OCI-LY7 (cell line): Measurements from ENCODE around the gene SASH1. TPM values are rescaled to one million over a fixed set of nuclear protein-coding genes. Genes with fewer than 3 reads are reported as not detected.

Experiments
- BruUV-seq: library from RNA; stranded (reverse); fragments of 400-500 nt; replicated peaks from 2 replicates; lab custom pipeline; 2021; lab: Mats Ljungman, UMichigan
- CTCF ChIA-PET: fragments of 300-600 bp; sonication (Branson Sonifier 250); formaldehyde crosslinking; loops from one replicate; lab custom pipeline; 2022; ENCODE audit warnings: antibody characterized with exemption; ENCODE audit not compliant: unreplicated experiment; lab: Charles Lee
- POLR2A ChIA-PET: fragments of 300-600 bp; sonication (Branson Sonifier 250); formaldehyde crosslinking; loops from one replicate; lab custom pipeline; 2022; ENCODE audit warnings: antibody characterized with exemption; lab: Charles Lee
- DNase-seq: peaks from one replicate; pipeline ENCODE4 v3.0.0-alpha.2; 2015; ENCODE audit warnings: low spot score
- H2AFZ ChIP-seq: fragments of 200-600 bp; sonication (generic), shearing (Covaris generic); 2 replicates; pipeline ENCODE4 v1.6.1; 2014; ENCODE audit warnings: mild to moderate bottlenecking, antibody characterized with exemption, low read length, moderate library complexity
- H3K27ac ChIP-seq: fragments of 200-600 bp; sonication (generic); 2 replicates; pipeline ENCODE4 v1.5.1; 2014; ENCODE audit warnings: mixed run types, low read depth, mild to moderate bottlenecking, moderate library complexity, low read length, inconsistent platforms; ENCODE audit not compliant: poor library complexity, severe bottlenecking
- H3K36me3 ChIP-seq: fragments of 200-600 bp; sonication (generic); 2 replicates; pipeline ENCODE4 v1.6.1; 2014; ENCODE audit warnings: mild to moderate bottlenecking, antibody characterized with exemption, low read length, moderate library complexity, mixed read lengths; ENCODE audit not compliant: insufficient read depth
- H3K4me1 ChIP-seq: fragments of 200-600 bp; sonication (generic); 2 replicates; pipeline ENCODE4 v1.5.1; 2014; ENCODE audit warnings: mild to moderate bottlenecking, low read length; ENCODE audit not compliant: insufficient read depth, poor library complexity, severe bottlenecking
- H3K4me2 ChIP-seq: fragments of 200-600 bp; sonication (generic); 2 replicates; pipeline ENCODE4 v1.6.1; 2014; ENCODE audit warnings: mild to moderate bottlenecking, low read length
- H3K4me3 ChIP-seq: fragments of 200-600 bp; sonication (generic); 2 replicates; pipeline ENCODE4 v1.5.1; 2014; ENCODE audit warnings: mild to moderate bottlenecking, low read depth, low read length; ENCODE audit not compliant: poor library complexity, severe bottlenecking
- H3K79me2 ChIP-seq: fragments of 200-600 bp; sonication (generic); 2 replicates; pipeline ENCODE4 v1.6.1; 2016; ENCODE audit warnings: low read depth, mild to moderate bottlenecking, low read length, moderate library complexity, mixed read lengths; ENCODE audit not compliant: insufficient read depth
- H3K9me2 ChIP-seq: fragments of 200-600 bp; sonication (generic); 2 replicates; pipeline ENCODE4 v1.6.1; 2016; ENCODE audit warnings: mild to moderate bottlenecking, low read length, mixed read lengths; ENCODE audit not compliant: insufficient read depth
- H3K9me3 ChIP-seq: fragments of 200-600 bp; sonication (generic); 2 replicates; pipeline ENCODE4 v1.6.1; 2014; ENCODE audit warnings: mild to moderate bottlenecking, mixed run types, low read length, mixed read lengths
- H4K20me1 ChIP-seq: fragments of 200-600 bp; sonication (generic); 2 replicates; pipeline ENCODE4 v1.6.1; 2014; ENCODE audit warnings: mild to moderate bottlenecking, antibody characterized with exemption, low read length, moderate library complexity, mixed read lengths; ENCODE audit not compliant: insufficient read depth
- CTCF ChIP-seq: fragments of 200-600 bp; sonication (generic); conservative IDR thresholded peaks from 2 replicates; pipeline ENCODE4 v1.5.1; 2014; ENCODE audit warnings: mild to moderate bottlenecking, antibody characterized with exemption, low read length, moderate library complexity, mixed read lengths
- EZH2phosphoT487 ChIP-seq: fragments of 200-600 bp; sonication (generic); IDR thresholded peaks from 2 replicates; pipeline ENCODE4 v1.6.1; 2018; ENCODE audit warnings: low read depth, borderline replicate concordance, mild to moderate bottlenecking, mixed run types, antibody characterized with exemption, low read length, moderate library complexity, mixed read lengths
- intact Hi-C: fragments of 100-400 bp; cut with micrococcal nuclease; formaldehyde crosslinking; loops from one replicate; pipeline ENCODE4 v1.10.0; 2022; ENCODE audit not compliant: unreplicated experiment
- total RNA-seq, 2 experiments: library from RNA; depleted of rRNA in 1 of 2; stranded (reverse); fragments of >200 nt in 1 of 2; shearing (Covaris generic) in 1 of 2; gene quantifications; 2 replicates each; pipeline ENCODE4 v1.2.3, GENCODE V29; 2014 to 2022

Gene SASH1
- total RNA-seq, 2 experiments from 2014 or later, result not detected

- H3K9me2 ChIP-seq, result no peaks in the 10 kb centered on the region
- no peaks in the 10 kb centered on the region for H3K4me1 ChIP-seq
- no peak overlapping the region for H2AFZ ChIP-seq
- no TSS peak for BruUV-seq
- no peaks in the 10 kb centered on the region for H3K9me3 ChIP-seq
- POLR2A ChIA-PET, result no interaction called here
- no peak for TF ChIP-seq EZH2phosphoT487
- no peak for TF ChIP-seq CTCF
- CTCF ChIA-PET, result no interaction called here
- no peaks in the 10 kb centered on the region for H3K79me2 ChIP-seq
- no peak overlapping the region for H3K4me3 ChIP-seq
- no peak overlapping the region for H3K27ac ChIP-seq
- DNase-seq, result no peak
- intact Hi-C loops, result loop anchor here (10.0 kb wide), 1 partner anchor 317 kb away; no protein-coding TSS in a partner anchor
- H4K20me1 ChIP-seq, result no peaks in the 10 kb centered on the region
- H3K36me3 ChIP-seq, result no peaks in the 10 kb centered on the region
- no peak overlapping the region for H3K4me2 ChIP-seq
Observed at GRCh38 chr6:148461986-148462577, 119.4 kb downstream of the SASH1 start.

GRCh38 chr6:148463671-148464070 lies 121.0 kb downstream of the SASH1 start:
- intact Hi-C loops, result loop anchor here (2.0 to 10.0 kb wide), 3 partner anchors 57 to 319 kb away; no protein-coding TSS in a partner anchor
- TF ChIP-seq CTCF (no peak), EZH2phosphoT487 (no peak)
- Histone ChIP-seq H3K9me3 (no peaks in the 10 kb centered on the region), H3K4me3 (no peak overlapping the region), H4K20me1 (no peaks in the 10 kb centered on the region), H3K36me3 (no peaks in the 10 kb centered on the region), H3K9me2 (no peaks in the 10 kb centered on the region), H2AFZ (no peak overlapping the region), H3K4me1 (no peaks in the 10 kb centered on the region), H3K27ac (no peak overlapping the region), H3K79me2 (no peaks in the 10 kb centered on the region), H3K4me2 (no peak overlapping the region)
- DNase-seq, result no peak
- no TSS peak for BruUV-seq
- ChIA-PET POLR2A (interaction anchor here (0.7 to 0.8 kb wide), 2 partner anchors 13 to 30 kb away, joined by 3 to 4 read pairs; no protein-coding TSS in a partner anchor), CTCF (no interaction called here)

- no peaks in the 10 kb centered on the region for H3K79me2 ChIP-seq
- no peak overlapping the region for H2AFZ ChIP-seq
- H3K9me3 ChIP-seq, result no peaks in the 10 kb centered on the region
- BruUV-seq, result no TSS peak
- no peaks in the 10 kb centered on the region for H3K36me3 ChIP-seq
- intact Hi-C loops, result loop anchor here (2.0 to 10.0 kb wide), 3 partner anchors 56 to 320 kb away; no protein-coding TSS in a partner anchor
- CTCF ChIA-PET, result no interaction called here
- H3K4me1 ChIP-seq, result no peaks in the 10 kb centered on the region
- no peak overlapping the region for H3K4me2 ChIP-seq
- H3K27ac ChIP-seq, result no peak overlapping the region
- H3K4me3 ChIP-seq, result no peak overlapping the region
- POLR2A ChIA-PET, result no interaction called here
- DNase-seq, result peak; percentile 63
- H4K20me1 ChIP-seq, result no peaks in the 10 kb centered on the region
- no peaks in the 10 kb centered on the region for H3K9me2 ChIP-seq
- peak; percentile 99 for TF ChIP-seq CTCF
- no peak for TF ChIP-seq EZH2phosphoT487
Observed at GRCh38 chr6:148464319-148465010, 121.8 kb downstream of the SASH1 start.
